Activated CD8-positive, alpha-beta memory T cell treated with anti-CD3 and anti-CD28 coated beads, Interleukin-2, amount 50 U/mL, for 1 hour (primary cell): Measurements from ENCODE around the gene ADD1.
"Not testable (repeated sequence)": the region's sequence is repeated elsewhere in the genome, so short reads cannot be mapped to it uniquely, and the experiment has no call there.

Experiments used
- DNase-seq: peaks from one replicate; pipeline ENCODE4 v3.0.0-alpha.2; 2020; ENCODE audit errors: extremely low read depth

The ADD1 gene

GRCh38 chr4:2934077-2934812 is 90.6 kb downstream of the ADD1 start:
- no peak for DNase-seq

DNA sequence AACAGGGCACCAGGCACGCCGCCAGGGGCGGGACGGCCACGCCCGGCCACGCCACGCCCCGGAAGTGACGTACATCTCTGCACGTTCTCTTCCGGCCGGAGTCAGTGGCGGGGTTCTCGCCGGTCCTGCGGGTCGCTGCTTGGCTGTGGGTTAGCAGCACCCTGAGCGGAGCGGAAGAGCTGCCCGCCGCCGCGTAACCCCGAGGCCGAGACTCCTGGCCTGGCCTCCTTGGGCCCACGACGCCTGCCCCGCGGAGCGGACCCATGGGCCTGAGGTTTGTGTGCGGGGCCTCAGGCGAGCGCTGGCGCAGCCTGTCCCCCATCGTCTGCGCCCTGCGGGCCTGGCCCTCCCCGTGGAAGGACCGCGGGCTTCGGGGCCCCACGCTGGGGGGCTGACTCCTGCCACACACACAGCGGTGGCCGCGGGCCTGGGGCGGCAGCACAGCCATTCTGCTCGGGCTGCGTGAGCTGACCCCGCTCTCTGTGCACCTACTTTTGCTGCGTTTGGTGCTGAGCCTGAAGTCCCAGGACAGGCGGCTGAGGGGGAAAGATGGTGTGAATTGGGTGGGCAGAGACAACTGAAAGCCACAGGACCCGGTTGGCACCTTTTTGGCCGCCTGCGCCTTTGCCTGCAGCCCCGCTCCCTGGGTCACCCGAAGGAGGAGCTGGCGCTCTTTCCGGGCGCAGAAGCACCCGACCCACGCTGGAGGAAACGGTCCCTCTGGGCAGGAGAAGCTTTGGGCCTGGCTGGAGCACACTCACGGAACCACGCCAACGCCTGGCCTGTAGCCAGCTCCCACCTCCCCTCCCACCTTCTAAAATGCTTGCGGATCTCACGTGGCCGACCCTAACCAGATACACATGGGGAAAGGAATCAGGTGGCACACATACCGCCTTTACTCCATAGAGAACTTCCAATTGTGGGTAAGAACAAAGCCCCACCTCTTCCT is 91.4 kb downstream of the ADD1 start:
- DNase-seq, result peak; percentile 88

DNA sequence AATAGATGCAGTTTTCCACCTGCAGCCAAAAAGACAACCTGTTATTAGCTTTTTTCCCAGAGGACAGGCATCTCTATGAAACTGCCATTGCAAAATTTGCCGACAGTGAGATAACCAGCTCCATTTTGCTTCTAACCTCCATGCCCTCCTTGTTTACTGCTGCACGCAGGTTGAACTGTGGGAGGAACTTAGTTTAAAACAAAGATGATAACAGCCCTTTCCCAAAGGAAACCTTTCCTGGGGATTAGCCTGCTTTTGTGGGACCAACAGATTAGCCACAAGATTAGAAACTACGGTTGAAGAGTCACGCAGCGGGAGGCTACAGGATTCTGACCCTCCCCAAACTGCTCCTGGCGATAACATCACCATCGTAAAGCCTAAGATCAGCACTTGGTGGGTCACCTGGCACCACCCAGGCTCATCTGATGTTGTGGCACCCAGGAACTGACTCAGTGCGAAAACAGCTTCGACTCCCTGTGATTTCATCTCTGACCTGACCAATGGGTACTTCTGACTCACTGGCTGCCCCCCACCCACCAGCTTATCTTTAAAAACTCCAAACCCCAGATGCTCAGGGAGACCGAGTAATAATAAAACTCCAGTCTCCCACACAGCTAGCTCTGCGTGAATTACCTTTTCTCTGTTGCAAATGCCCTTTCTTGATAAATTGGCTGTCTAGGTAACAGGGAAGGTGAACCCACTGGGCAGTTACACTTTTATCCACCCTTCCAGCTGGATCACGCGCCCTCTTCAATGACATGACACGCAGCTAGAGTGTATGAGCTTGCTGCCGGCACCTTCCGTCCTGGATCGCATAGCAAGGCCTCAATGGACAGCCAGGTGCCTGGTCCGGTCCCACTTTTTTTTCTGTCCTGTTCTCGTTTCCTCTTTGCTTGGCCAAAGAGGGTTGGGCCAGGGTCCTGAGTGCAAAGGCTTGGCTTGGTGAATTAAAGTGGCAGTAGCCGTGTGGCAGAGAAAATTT is 92.4 kb downstream of the ADD1 start:
- DNase-seq, result no peak

DNA sequence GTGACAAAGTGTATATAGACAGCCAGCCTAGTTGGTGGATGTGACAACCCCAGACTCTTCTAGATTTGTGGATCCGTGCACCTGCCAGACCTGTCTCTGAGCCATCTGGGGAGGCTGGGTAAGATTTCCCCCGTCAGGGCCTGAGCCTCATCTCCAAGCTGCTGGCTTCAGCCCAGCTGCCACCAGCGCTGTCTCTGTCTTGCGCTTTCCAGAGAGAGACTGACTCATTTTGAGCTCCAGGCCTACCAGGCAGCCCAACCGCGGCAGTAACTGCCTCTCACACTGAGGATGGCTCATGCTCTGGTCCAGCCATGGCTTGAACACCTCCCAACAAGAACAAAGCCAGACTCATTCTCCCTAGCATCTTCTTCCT is 93.1 kb downstream of the ADD1 start:
- DNase-seq, result no peak

GRCh38 chr4:2937146-2937857 is 93.7 kb downstream of the ADD1 start:
- no peak for DNase-seq

DNA sequence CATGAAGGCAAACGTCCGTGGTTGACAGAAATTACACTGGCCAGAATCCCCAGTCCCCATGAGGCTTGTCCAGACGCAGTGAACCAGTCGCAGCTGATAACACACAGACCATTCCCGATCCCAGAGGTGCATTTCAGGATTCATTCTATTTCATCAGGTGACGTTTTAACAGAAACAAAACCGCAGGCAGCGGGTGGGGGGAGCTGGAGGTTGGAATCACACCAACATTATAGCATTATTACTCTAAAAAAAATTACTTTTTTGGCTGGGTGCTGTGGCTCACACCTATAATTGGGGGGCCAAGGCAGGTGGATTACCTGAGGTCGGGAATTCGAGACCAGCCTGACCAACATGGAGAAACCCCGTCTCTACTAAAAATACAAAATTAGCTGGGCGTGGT is 94.3 kb downstream of the ADD1 start:
- no peak for DNase-seq

GRCh38 chr4:2938411-2938810 is 94.8 kb downstream of the ADD1 start:
- DNase-seq, result not testable (repeated sequence)

GRCh38 chr4:2938906-2939305 is 95.3 kb downstream of the ADD1 start:
- no peak for DNase-seq

- no peak for DNase-seq
These were observed 96.0 kb downstream of the ADD1 start for GRCh38 chr4:2939383-2940243.

DNA sequence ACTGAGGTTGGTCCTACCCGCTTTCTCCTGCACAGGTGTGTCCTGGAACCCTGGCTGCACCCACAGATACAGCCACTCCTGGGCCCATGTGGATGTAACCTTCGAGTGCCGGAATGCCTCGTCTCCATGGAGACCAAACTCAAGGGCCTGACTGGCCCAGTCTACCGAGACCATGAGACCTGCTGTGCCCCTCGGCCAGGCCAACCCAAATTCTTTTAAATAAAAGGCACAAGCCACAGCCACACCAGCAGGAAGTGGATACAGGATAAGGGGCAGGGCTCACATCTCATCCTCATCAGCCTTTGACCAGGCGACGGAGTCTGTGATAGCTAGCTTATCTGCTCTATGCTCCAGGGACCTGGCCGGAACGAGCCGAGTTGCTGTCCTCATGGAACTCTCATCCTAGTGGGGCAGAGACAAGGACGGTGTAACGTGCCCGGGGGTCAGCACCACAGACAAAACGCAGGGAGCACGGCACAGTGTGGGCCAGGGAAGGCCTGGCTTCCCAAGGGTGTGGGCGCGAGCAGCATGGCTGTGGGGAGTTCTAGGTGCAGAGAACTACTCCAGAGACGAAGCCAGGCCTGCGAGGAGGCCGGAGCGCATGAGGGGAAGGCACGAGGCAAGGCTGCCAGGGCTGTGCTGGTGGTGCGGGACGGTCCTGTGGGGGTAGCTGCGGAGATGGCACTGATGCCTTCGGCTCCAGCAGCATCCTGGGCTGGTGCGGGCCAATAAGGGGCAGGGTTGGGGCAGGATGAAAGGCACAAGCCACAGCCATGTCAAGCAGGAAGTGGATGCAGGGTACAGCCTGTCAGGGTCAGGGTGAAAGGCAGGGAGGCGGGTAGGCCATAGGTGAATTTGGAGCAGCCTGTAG is 96.9 kb downstream of the ADD1 start:
- no peak for DNase-seq

DNA sequence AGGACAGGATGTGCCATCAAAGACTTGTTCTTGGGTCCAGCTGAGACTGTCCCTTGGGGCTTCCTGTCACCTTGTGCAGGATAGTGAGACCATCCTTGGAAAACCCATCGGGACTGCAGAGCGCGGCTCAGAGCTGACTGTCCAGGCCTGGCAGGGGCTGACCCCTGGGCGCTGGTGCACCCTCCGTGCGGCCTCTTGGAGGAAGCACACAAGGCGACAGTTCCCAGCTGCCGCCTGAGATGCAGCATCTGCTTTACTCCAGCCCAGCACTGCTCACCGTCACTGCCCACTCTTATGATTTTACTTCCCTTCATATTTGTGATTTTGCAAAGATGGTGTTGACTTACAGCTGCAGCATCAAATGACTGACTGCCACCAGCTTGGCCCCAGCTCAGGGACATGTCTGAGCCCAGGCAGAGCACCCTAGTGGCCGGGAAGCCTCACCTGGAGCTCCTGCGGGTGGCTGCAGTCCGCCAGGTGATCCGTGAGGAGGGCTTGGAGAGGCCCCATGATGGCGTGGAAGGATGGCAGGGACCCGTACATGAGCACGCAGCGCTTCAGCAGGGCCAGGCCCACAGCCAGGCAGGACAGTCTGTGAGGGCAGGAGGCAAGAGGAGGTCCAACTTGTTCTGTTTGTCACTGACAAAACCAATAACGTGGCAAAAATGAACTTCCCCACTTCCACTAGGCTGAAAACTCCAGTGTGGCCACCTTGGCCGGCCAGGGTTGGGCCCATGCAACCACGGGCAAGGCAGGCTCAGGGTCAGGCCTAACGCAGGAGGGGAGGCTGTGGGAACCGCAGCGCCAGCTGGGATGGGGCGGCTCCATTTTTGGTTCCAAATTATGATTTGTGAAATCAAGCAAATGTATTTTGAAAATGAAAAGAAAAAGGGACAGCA is 97.7 kb downstream of the ADD1 start:
- no peak for DNase-seq

- DNase-seq, result no peak
These were observed 98.4 kb downstream of the ADD1 start for GRCh38 chr4:2942037-2942531.

GRCh38 chr4:2942532-2943363 is 99.1 kb downstream of the ADD1 start:
- DNase-seq, result no peak

- DNase-seq, result no peak
These were observed 99.9 kb downstream of the ADD1 start for GRCh38 chr4:2943364-2944090.

DNA sequence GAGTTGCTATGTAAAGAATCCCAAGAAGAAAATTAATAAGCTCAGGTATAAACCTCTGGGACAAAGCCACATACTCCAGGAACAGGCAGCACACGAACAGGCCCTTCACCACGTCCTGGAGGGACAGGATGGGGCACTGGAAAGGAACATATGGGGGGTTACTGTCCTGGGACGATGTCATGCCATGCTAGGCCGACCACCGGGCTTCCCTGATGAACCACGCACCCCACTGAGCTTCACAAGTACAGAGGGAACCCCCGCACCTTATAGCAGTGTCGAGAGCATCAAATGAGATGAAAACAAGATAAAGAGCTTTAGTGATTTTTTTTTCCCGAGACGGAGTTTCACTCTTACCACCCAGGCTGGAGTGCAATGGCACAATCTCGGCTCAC is 100.4 kb downstream of the ADD1 start:
- no peak for DNase-seq
